Transverse colon (tissue), 4 donors: ENCODE results near the gene EVI5.

ENCODE experiments used
- CTCF ChIP-seq, 5 experiments: fragments of 200-600 bp in 3 of 5; fragments of 450-650 bp in 2 of 5; sonication (generic) in 3 of 5; IDR thresholded peaks; 1 replicate in 2 of 5; 2 replicates in 3 of 5; pipeline ENCODE4 v1.5.1; 2016 to 2017; ENCODE audit warnings: antibody characterized with exemption in 5 of 5, inconsistent platforms in 3 of 5, mild to moderate bottlenecking in 2 of 5, moderate library complexity in 1 of 5
- EP300 ChIP-seq: sonication (generic); formaldehyde crosslinking; IDR thresholded peaks from one replicate; pipeline ENCODE4 v1.6.1; 2017; ENCODE audit warnings: antibody characterized with exemption, low read depth
- POLR2A ChIP-seq: fragments of 450-650 bp; IDR thresholded peaks from one replicate; pipeline ENCODE4 v1.6.1; 2016; ENCODE audit warnings: antibody characterized with exemption, mild to moderate bottlenecking, moderate library complexity
- POLR2AphosphoS5 ChIP-seq, 3 donors: sonication (generic); formaldehyde crosslinking; IDR thresholded peaks; one replicate each; pipeline ENCODE4 v1.6.1; 2016; ENCODE audit warnings: antibody characterized with exemption in 3 of 3

DNA sequence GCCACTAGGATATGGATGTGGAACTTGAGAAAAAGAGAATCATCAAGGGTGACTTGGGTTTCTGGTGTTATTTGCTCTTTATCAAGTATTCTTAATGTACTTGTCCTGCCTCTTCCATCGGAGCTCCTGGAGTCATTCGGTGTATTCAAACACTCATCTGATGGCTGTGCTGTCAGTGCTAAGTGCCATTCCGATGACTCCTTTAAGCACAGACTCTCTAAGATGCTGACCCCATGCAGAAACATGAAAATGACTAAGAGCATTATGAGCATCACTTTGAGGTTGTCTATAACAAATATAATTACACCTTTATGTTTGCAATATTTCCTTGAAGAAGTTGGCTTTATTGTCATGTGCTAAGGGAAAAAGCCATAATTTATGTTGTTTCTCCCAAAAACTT, 35.6 kb upstream of the EVI5 start:
- TF ChIP-seq POLR2A (no peak), POLR2AphosphoS5 (IDR thresholded peaks at IDR 0.05) (no peak), CTCF (IDR thresholded peaks at IDR 0.05) (no peak), EP300 (no peak)
